Vagina (tissue), 2 donors: Measurements from ENCODE around the gene ZNF407.

Source experiments
- POLR2A ChIP-seq, 2 donors: fragments of 450-650 bp; IDR thresholded peaks; one replicate each; pipeline ENCODE4 v1.6.1; 2017; ENCODE audit warnings: antibody characterized with exemption in 2 of 2, mild to moderate bottlenecking in 2 of 2, moderate library complexity in 2 of 2
- POLR2AphosphoS5 ChIP-seq, 2 donors: sonication (generic); formaldehyde crosslinking; IDR thresholded peaks; one replicate each; pipeline ENCODE4 v1.9.0; 2017; ENCODE audit warnings: antibody characterized with exemption in 2 of 2, mild to moderate bottlenecking in 2 of 2, low read depth in 1 of 2; ENCODE audit not compliant: insufficient read depth in 1 of 2
- TF ChIP-seq, protein P1 (sequence below), 3 experiments: fragments of 450-650 bp in 2 of 3; fragments of 200-600 bp in 1 of 3; sonication (generic) in 1 of 3; IDR thresholded peaks; one replicate each; pipeline ENCODE4 v1.5.1; 2017 to 2019; ENCODE audit warnings: antibody characterized with exemption in 3 of 3, mild to moderate bottlenecking in 2 of 3, moderate library complexity in 2 of 3

DNA sequence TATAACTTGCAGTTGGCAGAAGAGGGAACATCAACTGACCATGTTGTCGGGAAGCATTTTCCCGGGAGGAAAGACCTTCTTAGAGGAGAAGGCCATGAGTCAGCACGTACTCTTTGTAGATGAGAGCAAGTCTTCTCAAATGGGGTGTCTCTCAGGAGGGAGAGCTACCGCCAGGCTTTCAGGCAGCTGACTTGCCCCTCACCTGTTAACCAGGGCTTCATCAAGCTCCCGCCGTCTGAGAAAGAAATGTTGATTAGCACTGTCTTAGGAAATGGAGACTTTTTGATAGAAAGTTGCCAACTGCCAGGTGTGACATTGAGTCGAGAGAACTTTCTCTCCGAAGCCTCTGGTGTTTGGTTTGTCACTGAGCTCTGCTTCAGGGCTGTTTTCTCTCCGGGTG, 196.1 kb downstream of the ZNF407 start:
- TF ChIP-seq POLR2A (IDR thresholded peaks at IDR 0.05) (no peak), POLR2AphosphoS5 (IDR thresholded peaks at IDR 0.05; ENCODE audit: insufficient read depth in 1 of 2, low read depth in 1 of 2) (no peak)
- TF ChIP-seq, protein P1, sequence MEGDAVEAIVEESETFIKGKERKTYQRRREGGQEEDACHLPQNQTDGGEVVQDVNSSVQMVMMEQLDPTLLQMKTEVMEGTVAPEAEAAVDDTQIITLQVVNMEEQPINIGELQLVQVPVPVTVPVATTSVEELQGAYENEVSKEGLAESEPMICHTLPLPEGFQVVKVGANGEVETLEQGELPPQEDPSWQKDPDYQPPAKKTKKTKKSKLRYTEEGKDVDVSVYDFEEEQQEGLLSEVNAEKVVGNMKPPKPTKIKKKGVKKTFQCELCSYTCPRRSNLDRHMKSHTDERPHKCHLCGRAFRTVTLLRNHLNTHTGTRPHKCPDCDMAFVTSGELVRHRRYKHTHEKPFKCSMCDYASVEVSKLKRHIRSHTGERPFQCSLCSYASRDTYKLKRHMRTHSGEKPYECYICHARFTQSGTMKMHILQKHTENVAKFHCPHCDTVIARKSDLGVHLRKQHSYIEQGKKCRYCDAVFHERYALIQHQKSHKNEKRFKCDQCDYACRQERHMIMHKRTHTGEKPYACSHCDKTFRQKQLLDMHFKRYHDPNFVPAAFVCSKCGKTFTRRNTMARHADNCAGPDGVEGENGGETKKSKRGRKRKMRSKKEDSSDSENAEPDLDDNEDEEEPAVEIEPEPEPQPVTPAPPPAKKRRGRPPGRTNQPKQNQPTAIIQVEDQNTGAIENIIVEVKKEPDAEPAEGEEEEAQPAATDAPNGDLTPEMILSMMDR (IDR thresholded peaks at IDR 0.05), result no peak
